DMS114 treated with DMSO at 0.1 percent for 48 hours (cell line): ENCODE measurements around the gene CDH24.

Experiments
- DNase-seq: peaks from one replicate; lab custom pipeline; 2025; ENCODE audit not compliant: unreplicated experiment; lab: John Stamatoyannopoulos, UW

Gene CDH24

DNA sequence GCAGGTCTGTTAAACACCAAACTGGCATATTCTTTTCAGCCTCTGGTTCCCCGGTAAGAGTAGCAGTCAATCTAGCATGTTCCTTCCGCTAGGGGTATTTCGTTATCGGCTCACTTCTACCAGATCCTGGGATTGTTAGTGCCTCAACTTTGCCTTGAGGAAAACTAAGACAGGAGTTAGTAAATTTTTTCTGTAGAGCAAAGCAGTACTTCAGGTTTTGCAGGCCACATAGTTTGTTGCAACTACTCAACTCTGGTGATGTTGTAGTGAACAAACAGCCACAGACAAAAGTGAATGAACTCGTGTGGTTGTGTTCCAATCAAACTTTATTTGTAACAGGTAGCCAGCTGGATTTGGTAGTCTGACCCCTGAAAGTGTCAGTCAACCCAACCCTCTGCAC, 6.3 kb upstream of the CDH24 start:
- no peak for DNase-seq

DNA sequence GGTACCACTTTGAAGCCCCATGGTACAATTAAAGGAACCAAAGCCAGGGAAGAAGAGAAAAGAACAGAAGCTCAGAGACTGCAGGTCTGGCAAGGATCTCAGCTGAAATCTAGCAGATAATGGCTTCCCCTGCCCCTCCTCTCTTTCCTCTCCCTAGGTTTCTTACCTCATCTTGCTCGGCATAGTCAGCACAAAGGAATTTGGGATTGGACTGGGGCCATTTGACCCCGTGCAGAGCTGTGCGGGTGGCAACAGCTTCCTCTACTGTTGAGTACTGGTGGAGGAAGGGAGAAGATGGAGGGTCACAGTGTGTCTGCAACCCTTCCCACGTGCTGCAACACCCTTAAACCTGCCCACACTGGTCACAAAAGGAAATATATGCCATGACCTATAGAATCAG, 4.7 kb upstream of the CDH24 start:
- DNase-seq: no peak

DNA sequence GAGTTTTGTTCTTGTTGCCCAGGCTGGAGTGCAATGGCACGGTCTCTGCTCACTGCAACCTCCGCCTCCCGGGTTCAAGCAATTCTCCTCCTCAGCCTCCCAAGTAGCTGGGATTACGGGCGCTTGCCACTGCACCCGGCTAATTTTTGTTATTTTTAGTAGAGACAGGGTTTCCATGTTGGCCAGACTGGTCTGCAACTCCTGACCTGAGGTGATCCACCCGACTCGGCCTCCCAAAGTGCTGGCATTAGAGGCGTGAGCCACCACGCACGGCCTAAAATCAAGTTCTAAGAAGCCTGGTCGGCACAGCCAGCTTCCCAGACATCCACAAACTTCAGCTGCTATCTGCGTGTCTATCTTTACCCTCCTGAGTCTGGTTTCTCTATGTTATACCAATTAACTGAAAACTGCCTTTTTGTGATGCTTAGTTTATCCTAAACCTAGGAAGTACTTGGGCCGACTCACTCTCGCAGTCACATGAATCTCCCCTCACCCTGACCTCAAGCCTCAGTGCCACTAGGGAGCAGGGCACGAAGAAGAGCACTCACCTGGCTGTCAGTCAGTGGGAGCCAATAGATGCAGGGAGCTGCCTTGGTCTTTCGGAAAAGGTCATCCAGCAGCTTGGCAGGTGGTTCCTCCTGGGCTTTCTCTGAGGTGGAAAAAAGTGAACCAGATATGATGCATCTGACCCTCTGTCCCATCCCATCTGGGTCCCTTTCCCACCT, 3.4 kb upstream of the CDH24 start:
- DNase-seq: no peak

GRCh38 chr14:23058654-23059504, 1.6 kb upstream of the CDH24 start:
- DNase-seq: no peak

GRCh38 chr14:23057757-23058653, 685 bp upstream of the CDH24 start:
- DNase-seq: no peak

- DNase-seq: no peak
These were observed 970 bp downstream of the CDH24 start for GRCh38 chr14:23056145-23056955.

GRCh38 chr14:23055621-23056144, 1.6 kb downstream of the CDH24 start:
- DNase-seq: no peak

GRCh38 chr14:23055147-23055550, 2.2 kb downstream of the CDH24 start:
- DNase-seq: no peak

DNA sequence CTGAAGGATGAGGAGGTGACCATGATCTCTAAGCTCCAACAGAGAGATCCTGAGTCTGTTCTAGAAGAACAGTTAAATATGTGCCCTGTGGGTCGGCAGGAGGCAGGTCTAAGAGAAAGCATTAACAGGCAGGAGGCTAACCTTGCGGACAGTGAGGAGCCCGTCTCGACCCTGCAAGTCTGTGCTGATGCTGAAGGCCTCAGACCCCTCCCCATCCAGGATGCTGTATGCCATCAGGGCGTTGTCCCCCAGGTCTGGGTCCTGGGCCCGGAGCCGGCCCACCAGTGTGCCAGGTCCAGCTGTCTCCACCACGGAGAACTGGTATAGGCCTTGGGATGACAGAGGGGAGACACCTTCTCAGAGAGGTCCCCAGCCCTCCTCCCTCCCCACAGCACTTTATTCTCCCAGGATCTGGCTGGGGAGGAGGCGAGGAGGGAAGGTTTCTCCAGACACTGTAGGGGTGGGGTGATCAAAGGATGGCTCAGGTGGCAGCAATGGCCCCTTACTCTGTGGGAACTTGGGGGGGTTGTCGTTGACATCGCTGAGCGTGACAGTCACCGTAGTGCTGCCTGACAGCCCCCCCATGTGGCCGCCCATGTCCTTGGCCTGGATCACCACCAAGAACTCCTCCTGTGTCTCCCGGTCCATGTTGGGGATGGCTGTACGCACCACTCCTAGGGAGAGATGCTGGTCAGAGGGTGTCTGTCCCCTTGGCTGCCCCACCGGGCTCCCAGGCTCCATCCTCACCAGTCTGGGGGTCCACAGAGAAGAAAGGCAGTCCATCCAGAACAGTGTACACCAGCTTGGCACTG, 3.1 kb downstream of the CDH24 start:
- no peak for DNase-seq

- DNase-seq: no peak
These were observed 3.9 kb downstream of the CDH24 start for GRCh38 chr14:23053426-23053825.

- no peak for DNase-seq
These were observed 4.6 kb downstream of the CDH24 start for GRCh38 chr14:23052671-23053070.

- no peak for DNase-seq
These were observed 5.1 kb downstream of the CDH24 start for GRCh38 chr14:23052182-23052623.

- DNase-seq: no peak
These were observed 5.9 kb downstream of the CDH24 start for GRCh38 chr14:23051141-23052057.

DNA sequence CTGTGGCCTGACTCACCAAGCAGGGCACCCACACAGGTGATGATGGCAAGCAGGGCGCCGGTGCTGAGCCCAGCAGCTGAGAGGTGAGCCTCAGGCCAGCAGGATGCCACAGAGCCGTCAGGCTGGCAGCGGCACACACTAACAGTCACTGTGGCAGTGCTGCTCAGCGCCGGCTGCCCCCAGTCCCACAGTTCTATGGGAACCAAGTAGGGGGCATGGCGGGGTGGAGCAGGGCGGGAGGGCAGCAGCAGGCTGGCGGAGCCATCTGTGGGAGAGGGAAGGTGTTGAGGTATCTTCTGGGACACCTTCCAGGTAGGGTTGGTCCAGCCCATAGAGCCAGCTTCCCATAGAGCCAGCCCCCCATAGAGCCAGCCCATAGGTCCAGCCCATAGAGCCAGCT, 8.3 kb downstream of the CDH24 start:
- no peak for DNase-seq

DNA sequence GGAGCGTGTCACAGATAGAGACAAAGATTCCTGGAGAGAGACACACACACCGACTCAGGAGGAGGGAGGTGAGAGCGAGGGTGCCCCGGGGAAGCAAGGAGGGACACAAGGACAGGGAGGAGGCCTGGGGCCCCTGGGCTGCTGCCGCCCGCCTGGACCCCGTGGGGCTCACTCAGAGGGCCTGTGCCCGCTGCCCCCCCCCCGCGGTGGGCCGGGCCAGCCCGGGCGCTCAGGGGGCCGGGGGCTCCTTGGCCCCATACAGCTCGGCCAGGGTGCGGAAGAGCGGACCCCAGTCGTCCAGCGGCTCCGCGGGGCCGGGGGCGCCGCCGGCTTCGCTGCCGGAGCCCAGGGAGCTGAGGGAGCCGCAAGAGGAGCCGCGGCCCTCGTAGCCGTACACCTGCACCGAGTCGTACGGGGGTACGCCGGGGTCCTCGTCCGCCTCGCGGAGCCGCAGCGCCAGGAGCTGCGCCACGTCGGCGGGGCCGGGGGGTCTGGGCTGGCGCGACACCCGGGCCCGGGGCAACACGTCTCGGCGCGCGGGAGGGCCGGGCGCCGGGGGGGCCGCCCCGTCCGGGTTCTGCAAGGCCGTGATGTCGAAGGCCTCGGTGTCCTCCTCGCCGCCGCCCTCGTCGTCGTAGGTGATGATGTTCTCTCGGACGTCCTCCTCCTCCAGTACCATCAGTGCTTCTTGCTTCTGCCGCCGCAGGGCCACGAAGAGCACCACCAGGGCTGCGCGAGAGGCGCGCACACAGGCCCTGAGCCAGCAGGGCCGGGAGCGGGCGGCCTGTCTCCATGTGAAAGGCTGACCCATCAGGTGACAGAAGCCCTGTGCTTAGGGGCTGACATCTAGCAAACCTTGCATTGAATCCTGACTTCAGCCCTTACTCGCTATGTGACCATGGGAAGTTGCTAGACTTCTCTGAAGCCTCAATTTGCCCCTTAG, 9.3 kb downstream of the CDH24 start:
- no peak for DNase-seq

DNA sequence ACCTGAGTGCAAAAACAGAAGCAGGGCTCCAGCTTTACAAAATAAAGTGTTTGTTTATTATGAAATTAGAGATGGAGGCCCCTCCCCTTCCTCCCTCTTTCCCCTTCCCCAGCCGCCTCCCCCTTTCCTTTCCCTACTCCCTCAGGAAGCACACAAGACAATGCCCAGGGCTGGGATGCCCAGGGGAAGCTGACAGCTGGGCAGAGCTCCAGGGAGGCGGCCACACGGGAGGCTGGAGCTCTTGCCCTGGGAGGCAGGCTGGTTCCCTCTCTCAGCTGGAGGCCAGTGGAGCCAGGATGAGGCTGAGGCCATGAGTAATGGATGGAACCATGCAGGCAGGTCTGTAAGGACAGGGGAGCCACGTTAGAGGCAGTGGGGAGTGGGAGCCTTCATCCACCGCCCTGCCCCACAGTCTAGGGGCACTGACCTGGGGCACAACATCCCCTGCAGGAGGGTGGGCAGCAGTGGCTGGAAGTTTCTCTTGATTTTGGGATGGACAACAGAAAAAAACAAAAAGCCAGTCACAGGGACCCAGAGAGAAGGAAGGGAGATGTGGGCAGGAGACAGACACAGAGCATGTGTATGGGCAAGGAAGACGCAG, 10.2 kb downstream of the CDH24 start:
- no peak for DNase-seq
